ENCODE data around the gene UGCG. TPM values are rescaled to one million over a fixed set of nuclear protein-coding genes. Genes with fewer than 3 reads are reported as not detected.

Gene UGCG
- total and polyA plus RNA-seq, 10 of the 15 experiments (the other 5 are each of a cell fraction or from before 2014, with no cell fraction given): 21.7 to 96.6 (median 48.9) TPM

GRCh38 chr9:111957856-111958631 lies 61.4 kb downstream of the UGCG start (continued):
- TF ChIP-seq E2F4 (IDR thresholded peaks at IDR 0.05; ENCODE audit: low read depth, low read length) (no peak), E2F8 (IDR thresholded peaks at IDR 0.05; ENCODE audit: low read depth, partially characterized antibody) (no peak), CBX5 (IDR thresholded peaks at IDR 0.05; ENCODE audit: low read depth) (no peak), IRF3 (IDR thresholded peaks at IDR 0.05) (no peak), ZBTB11 (CRISPR knock-in tag; IDR thresholded peaks at IDR 0.05) (no peak), EED (IDR thresholded peaks at IDR 0.05; ENCODE audit: low read depth) (0 out of 2 replicates have a peak, but pooled peaks have one; percentile 51), ZNF687 (IDR thresholded peaks at IDR 0.05) (no peak), SUPT20H (IDR thresholded peaks at IDR 0.05; ENCODE audit: borderline replicate concordance, control insufficient read depth, low read depth, low read length) (no peak), ESRRA (IDR thresholded peaks at IDR 0.05; ENCODE audit: low read length) (no peak), SREBF1 (IDR thresholded peaks at IDR 0.05; ENCODE audit: low read length) (no peak), SKIL (IDR thresholded peaks at IDR 0.05; ENCODE audit: low read depth, poor library complexity, severe bottlenecking) (no peak), HCFC1 (IDR thresholded peaks at IDR 0.05; ENCODE audit: low read length) (no peak), HDGF (IDR thresholded peaks at IDR 0.05) (no peak), POU2F2 (IDR thresholded peaks at IDR 0.05; ENCODE audit: borderline replicate concordance, low read depth, low read length) (no peak)

All from GM12878 (cell line).